ENCODE data around the gene CACNG3.
"Not testable (repeated sequence)": the region's sequence is repeated elsewhere in the genome, so short reads cannot be mapped to it uniquely, and the experiment has no call there.

CACNG3 gene

GRCh38 chr16:24281466-24281865, 25.3 kb downstream of the CACNG3 start:
- DNase-seq: no peak

GRCh38 chr16:24282141-24282540, 26.0 kb downstream of the CACNG3 start:
- no peak for DNase-seq

GRCh38 chr16:24286741-24287405, 30.7 kb downstream of the CACNG3 start:
- no peak for DNase-seq

DNA sequence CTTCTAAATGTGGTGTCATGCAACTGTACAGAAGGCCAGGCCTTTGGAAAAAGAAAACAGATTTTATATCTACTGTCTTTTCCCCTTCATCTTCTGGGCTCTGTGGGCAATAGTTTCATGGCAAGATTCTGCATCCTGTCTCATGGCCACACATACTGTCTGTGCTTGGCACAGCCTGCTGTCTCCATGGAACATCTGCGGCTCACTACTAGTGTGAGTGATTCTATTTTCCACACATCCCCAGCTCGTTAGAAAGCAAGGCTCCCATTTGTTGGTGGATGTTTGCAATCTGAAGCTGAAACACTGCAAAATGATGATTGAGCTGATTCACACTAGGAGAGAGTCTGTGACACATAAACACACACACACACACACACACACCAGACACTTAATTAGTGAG, 32.4 kb downstream of the CACNG3 start:
- DNase-seq: no peak

DNA sequence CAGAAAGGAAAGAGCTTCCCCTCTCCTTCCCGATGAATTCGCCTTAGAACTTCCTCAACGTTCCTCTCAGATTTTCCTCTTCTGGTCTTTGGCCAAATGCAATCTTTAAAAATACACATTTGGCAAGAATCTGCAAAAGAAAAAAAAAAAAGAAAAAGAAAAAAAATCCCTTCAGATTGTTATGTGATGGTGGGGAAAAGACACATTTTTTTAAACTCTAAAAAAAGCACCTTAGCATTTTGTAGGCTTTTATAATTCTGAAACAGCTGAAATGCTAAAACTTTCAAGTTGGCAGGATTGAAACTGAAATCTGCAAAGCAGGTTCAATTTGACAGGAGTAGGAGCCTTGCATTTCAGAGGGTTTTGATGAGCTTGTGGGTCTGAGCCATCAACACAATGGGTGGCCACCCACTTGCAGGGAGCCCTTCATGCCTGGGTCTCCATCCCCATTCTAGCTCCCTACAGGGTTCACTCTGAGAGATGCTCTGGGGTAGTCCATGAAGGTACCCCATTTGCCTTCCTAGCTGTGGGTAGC, 33.1 kb downstream of the CACNG3 start:
- DNase-seq: no peak

GRCh38 chr16:24291932-24292331, 35.8 kb downstream of the CACNG3 start:
- no peak for DNase-seq

DNA sequence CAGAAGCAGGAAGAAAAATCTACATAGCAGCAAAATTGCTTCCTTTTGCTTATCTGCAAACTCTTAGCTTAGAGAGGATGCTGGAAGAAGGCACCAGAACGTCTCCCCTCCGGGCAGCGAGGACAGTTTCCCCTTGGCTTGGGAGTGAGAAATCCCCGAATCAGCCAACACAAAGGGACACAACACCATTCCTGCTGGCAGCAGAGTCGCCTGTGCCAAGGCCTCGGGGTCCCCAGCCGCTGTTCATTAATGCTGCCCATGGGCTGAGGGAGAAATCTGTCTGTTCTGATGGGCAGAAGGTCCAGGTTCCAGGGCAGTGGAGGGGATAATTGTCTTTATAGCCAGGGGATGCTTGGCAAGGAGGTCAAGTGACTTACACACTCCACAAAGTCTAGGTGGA, 38.0 kb downstream of the CACNG3 start:
- DNase-seq: no peak

DNA sequence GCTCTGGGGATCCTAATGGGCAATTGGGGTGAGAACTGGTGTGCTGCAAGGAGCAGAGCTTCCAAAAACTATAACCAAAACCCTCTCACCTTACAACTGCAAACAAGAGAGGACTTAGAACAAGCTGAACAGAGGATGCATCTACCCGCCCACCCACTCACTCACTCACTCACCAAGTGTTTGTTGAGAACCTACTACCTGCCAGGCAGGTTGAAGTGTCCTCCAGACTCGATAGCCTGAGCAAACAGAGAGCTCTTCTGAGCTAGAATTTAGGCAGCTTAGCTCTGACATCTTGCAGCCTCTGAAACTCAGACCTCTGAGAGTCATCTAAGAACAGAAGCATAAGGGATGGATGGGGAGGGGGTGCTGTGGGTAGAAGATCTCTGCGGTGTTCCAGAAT, 41.2 kb downstream of the CACNG3 start:
- no peak for DNase-seq

DNA sequence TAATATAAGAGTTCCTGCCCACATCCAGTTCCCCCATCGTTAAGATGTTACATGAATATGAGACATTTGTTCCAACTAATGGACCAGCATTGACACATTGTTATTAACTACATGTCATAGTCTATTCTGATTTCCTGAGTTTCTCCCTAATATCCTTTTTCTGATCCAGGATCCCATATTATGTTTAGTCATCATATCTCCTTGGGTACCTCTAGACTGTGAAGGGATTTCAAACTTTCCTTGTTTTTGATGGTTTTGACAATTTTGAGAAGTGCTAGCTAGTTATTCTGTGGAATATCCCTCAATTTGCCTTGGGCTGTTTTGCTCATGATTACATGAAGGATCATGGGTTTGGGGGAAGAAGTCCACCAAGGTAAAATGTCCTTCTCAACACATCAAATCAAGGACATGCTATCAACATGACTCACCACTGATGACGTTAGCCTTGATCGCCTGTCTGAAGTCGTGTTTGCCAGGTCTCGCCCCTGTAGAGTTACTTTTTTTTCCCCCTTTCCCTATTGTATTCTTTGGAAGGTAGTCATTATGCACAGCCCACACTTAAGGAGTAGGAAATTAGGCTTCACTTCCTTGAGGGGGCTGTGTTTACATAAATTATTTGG, 42.5 kb downstream of the CACNG3 start:
- DNase-seq: no peak

GRCh38 chr16:24300750-24301149, 44.6 kb downstream of the CACNG3 start:
- not testable (repeated sequence) for DNase-seq

DNA sequence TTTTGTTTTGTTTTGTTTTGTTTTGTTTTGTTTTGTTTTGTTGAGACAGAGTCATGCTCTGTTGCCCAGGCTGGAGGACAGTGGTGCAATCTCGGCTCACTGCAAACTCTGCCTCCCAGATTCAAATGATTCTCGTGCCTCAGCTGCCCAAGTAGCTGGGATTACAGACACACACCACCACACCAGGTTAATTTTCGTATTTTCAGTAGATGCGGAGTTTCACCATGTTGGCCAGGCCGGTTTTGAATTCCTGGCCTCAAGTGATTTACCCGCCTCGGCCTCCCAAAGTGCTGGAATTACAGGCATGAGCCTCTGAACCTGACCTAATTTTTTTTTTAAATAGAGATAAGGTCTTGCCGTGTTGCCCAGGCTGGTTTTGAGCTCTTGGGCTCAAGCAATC, 46.5 kb downstream of the CACNG3 start:
- no peak for DNase-seq

- DNase-seq: no peak
Measured at GRCh38 chr16:24308200-24308599, 52.1 kb downstream of the CACNG3 start.

DNA sequence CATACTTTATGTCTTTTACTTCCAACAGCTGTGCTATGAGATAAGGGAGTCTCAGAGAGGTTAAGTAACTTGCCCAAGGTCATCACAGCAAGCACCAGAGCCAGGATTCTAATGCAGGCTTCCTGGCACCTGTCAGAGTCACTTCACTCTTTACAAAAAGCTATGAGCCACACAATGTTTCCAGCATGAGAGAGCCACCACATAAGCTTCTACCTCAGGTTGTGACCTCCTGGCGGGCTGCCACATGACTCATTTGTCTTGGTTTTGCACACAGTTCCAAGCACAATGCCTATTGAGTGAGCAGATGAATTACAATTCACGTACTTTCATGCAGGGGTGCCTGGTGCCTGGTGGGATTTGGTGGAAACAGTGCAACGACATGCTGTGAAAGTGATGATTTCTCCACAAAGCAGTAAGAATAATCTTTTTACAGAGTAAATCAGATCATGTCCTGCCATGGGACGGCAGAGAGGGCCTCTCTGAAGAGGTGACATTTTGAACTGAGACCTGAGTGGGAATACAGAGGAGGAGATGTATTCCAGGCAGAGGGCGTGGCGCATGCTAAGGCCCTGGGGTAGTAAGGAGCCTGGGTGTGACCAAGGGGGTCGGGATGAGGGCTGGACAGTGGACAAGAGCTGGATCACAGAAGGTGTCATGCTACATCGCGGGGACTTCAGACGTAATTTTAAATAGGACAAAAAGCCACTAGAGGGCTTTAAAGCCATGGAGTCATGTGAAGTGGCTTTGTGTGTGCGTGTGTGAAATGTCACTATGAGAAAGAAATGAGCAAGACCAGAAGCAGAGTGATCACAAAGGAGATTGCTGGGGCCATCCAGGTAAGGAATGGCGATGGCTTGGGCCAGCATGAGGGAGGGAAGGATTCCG, 53.4 kb downstream of the CACNG3 start:
- peak; percentile 49 for DNase-seq

DNA sequence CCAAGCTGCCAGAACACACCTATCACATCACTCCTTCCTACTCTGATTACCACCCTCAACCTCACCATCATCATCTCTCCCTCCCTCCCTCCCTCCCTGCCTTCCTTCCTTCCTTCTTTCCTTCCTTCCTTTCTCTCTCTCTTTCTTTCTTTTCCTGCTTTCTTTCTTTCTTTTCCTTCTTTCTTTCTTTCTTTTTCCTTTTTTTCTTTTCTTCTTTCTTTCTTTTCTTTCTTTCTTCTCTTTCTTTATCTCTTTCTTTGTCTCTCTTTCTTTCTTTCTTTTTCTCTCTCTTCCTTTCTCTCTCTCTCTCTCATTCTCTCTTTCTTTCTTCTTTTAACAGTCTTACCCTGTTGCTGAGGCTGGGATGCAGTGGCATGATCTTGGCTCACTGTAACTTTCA, 59.2 kb downstream of the CACNG3 start:
- no peak for DNase-seq

- DNase-seq: no peak
Measured at GRCh38 chr16:24318680-24319079, 62.5 kb downstream of the CACNG3 start.

DNA sequence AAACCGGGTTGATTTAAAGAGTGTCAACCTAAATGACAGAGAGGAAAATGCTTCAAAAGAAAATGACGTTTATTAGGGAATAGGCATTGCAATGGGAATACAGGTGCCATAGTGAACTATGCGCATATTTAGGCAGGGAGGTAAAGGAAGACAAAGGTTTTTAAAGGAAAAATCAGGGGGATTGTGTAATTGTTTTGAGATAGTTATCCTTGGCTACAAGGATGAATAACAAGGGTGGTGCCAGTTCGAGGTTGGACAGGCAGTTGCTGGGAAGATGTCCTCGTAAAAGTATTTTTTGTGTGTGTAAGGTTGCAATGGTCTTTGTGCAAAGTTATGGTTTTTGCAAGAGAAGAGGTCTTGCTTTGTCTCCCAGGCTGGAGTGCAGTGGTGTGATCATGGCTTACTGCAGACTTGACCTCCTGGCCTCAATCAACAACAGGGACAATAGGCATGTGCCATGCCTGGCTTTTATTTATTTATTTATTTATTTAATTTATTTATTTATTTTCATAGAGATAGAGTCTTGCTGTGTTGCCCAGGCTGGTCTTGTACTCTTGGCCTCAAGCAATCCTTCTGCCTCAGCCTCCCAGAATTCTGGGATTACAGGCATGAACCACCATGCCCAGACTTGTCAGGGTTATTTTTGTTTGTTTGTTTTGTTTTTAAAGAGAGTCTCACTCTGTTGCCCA, 63.1 kb downstream of the CACNG3 start:
- DNase-seq: no peak

- DNase-seq: no peak
Measured at GRCh38 chr16:24322106-24322505, 66.0 kb downstream of the CACNG3 start.

- DNase-seq: no peak
Measured at GRCh38 chr16:24324421-24324820, 68.3 kb downstream of the CACNG3 start.

- DNase-seq: no peak
Measured at GRCh38 chr16:24328835-24329452, 72.8 kb downstream of the CACNG3 start.

DNA sequence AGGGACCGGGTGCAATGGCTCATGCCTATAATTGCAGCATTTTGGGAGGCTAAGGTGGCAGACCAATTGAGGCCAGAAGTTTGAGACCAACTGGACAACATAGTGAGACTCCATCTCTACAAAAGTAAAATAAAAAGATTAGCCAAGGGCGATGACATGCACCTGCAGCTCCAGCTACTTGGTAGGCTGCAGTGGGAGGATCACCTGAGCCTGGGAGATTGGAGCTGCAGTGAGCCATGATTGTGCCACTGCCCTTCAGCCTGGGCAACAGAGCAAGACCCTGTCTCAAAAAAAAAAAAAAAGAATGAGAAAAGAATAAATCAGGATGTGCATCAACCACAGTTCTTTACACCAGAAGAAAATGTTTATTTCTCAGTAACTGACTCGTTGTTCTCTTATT, 76.0 kb downstream of the CACNG3 start:
- no peak for DNase-seq

GRCh38 chr16:24332582-24333090, 76.5 kb downstream of the CACNG3 start:
- no peak for DNase-seq

- no peak for DNase-seq
Measured at GRCh38 chr16:24336491-24336890, 80.4 kb downstream of the CACNG3 start.
